ENCODE measurements around the gene NDRG3. TPM values are rescaled to one million over a fixed set of nuclear protein-coding genes. Genes with fewer than 3 reads are reported as not detected.

The NDRG3 gene
- total and polyA plus RNA-seq, 2 donors (not counting 3 experiments of a cell fraction or from before 2014, with no cell fraction given) = 25.7 to 27.7 TPM

DNA sequence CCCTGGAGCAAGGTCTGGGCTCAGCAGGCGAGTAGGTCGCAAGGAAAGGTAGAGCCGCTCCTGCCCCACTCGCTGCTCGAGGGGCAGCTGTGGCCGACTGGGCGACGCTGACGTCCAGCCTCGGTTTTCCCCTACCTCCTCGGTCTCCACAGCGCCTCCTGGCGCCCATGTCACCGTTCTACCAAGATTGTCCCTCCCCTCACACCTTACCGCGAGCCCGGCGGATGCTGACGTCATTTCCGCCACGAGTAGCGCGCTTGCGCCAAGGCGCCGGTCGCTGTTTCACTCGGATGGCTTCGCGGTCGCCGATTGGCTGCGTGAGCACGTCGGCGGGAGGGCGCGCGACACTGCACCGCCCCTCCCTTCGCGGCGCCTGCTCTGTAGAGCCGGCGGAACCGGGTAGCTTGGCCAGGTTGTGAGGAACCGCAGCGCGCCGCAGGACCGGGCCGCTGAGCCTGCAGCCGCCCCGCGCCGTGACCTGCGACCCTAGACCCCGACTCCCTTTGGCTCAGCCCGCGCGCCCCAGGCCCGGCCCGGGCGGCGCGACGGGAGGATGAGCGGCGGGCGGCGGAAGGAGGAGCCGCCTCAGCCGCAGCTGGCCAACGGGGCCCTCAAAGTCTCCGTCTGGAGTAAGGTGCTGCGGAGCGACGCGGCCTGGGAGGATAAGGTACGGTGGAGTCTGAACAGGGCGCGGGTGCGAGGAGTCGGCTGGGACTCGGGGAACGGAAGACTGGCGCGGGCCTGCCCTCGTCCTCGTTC is 140.3 kb downstream of the NDRG3 start, which contains the start of gene RAB5IF:
RAB5IF (plus strand) TSS at position 381 of the 759 bp plus-strand sequence; CDS start at position 554, 173 bp downstream.
- Histone ChIP-seq H3K4me2 (ENCODE audit: insufficient read depth, low read length) (peak within 1 kb of the TSS; percentile 93), H3K79me2 (ENCODE audit: control insufficient read depth, insufficient read depth, low read length) (peaks cover 28% of the 10 kb centered on the region), H4K20me1 (replicated peaks; ENCODE audit: control insufficient read depth, extremely low read depth, insufficient read depth, low read length) (no peaks in the 10 kb centered on the region), H3K36me3 (ENCODE audit: control insufficient read depth in 2 of 2, extremely low read depth in 1 of 2, insufficient read depth in 2 of 2, low read length in 2 of 2) (peaks cover 11 to 13% of the 10 kb centered on the region in 2 experiments), H3K4me1 (ENCODE audit: control insufficient read depth, extremely low read depth, insufficient read depth, low read length) (peaks cover 19% of the 10 kb centered on the region), H3K27ac (ENCODE audit: insufficient read depth, low read depth, low read length) (peak within 1 kb of the TSS; percentile 44), H3K9me3 (replicated peaks; ENCODE audit: control insufficient read depth, insufficient read depth, low read length) (no peaks in the 10 kb centered on the region), H2AFZ (ENCODE audit: low read depth, low read length) (peak within 1 kb of the TSS; percentile 61), H3K9ac (replicated peaks; ENCODE audit: extremely low read depth, insufficient read depth, low read length) (peak within 1 kb of the TSS; percentile 70), H3K4me3 (replicated peaks in 1 of 3; ENCODE audit: insufficient read depth in 1 of 3, low read depth in 1 of 3, low read length in 3 of 3) (peak within 1 kb of the TSS; percentile 43 to 96 (median 91)), H3K27me3 (ENCODE audit: control insufficient read depth in 2 of 2, insufficient read depth in 2 of 2, low read length in 2 of 2) (no peaks in the 10 kb centered on the region), H3K9me1 (replicated peaks; ENCODE audit: control insufficient read depth, extremely low read depth, insufficient read depth, low read length) (no peaks in the 10 kb centered on the region)
- dilution Hi-C loops (cut with MboI; ENCODE audit: extremely low pct_ligation_motif_present, low sequenced_read_pairs) (no loop called here), intact Hi-C loops (cut with micrococcal nuclease) (loop anchor here (1.0 to 5.0 kb wide), 4 partner anchors 32 to 143 kb away; partner anchors contain the start of gene TGIF2)
- DNase-seq (ENCODE audit: low read depth, low spot score) (peak; percentile 99), FAIRE-seq (peak; percentile 98)
- ChIA-PET POLR2A (interaction anchor here (0.6 to 1.6 kb wide), 4 partner anchors 30 to 169 kb away, joined by 3 to 6 read pairs (median 3); partner anchors contain the start of genes DSN1 and MYL9), CTCF (interaction anchor here (0.7 to 3.6 kb wide), 30 partner anchors 9 to 313 kb away, joined by 3 to 23 read pairs (median 5); partner anchors contain the start of genes DSN1, NDRG3 and TGIF2)
- TF ChIP-seq GATA2 (IDR thresholded peaks at IDR 0.05; ENCODE audit: insufficient read depth, insufficient read length, low read depth, low read length) = no peak
- TF ChIP-seq POLR2AphosphoS5 (IDR thresholded peaks at IDR 0.05; ENCODE audit: insufficient read depth, low read depth, low read length) = peak; percentile 78
- peak; percentile 86 for TF ChIP-seq JUN (IDR thresholded peaks at IDR 0.05; ENCODE audit: borderline replicate concordance, insufficient read depth, insufficient read length, low read depth)
- TF ChIP-seq POLR2A (IDR thresholded peaks at IDR 0.05; ENCODE audit: low read depth, low read length) = peak; percentile 87
- TF ChIP-seq, protein P1, sequence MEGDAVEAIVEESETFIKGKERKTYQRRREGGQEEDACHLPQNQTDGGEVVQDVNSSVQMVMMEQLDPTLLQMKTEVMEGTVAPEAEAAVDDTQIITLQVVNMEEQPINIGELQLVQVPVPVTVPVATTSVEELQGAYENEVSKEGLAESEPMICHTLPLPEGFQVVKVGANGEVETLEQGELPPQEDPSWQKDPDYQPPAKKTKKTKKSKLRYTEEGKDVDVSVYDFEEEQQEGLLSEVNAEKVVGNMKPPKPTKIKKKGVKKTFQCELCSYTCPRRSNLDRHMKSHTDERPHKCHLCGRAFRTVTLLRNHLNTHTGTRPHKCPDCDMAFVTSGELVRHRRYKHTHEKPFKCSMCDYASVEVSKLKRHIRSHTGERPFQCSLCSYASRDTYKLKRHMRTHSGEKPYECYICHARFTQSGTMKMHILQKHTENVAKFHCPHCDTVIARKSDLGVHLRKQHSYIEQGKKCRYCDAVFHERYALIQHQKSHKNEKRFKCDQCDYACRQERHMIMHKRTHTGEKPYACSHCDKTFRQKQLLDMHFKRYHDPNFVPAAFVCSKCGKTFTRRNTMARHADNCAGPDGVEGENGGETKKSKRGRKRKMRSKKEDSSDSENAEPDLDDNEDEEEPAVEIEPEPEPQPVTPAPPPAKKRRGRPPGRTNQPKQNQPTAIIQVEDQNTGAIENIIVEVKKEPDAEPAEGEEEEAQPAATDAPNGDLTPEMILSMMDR (IDR thresholded peaks at IDR 0.05; ENCODE audit: extremely low read depth in 1 of 2, insufficient read depth in 1 of 2, low read depth in 1 of 2, low read length in 2 of 2) = peak; percentile 96 to 99
- peak; percentile 51 for TF ChIP-seq MYC (IDR thresholded peaks at IDR 0.05; ENCODE audit: low read depth, low read length)
- TF ChIP-seq, protein P2, sequence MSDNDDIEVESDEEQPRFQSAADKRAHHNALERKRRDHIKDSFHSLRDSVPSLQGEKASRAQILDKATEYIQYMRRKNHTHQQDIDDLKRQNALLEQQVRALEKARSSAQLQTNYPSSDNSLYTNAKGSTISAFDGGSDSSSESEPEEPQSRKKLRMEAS (IDR thresholded peaks at IDR 0.05; ENCODE audit: insufficient read depth, insufficient read length) = peak; percentile 56
- TF ChIP-seq FOS (IDR thresholded peaks at IDR 0.05; ENCODE audit: borderline replicate concordance, insufficient read depth, low read length) = no peak
- no peak for TF ChIP-seq EZH2 (IDR thresholded peaks at IDR 0.05; ENCODE audit: borderline replicate concordance, low read depth, low read length, severe bottlenecking)
- no TSS peak for BruUV-seq (replicated peaks)
